SH-SY5Y (cell line): ENCODE measurements around the gene CPT1C.

ENCODE experiments used
- GATA2 ChIP-seq: IDR thresholded peaks from 2 replicates; pipeline ENCODE4 v1.6.1; 2011; ENCODE audit warnings: mild to moderate bottlenecking, low read depth, low read length
- GATA3 ChIP-seq: IDR thresholded peaks from 2 replicates; pipeline ENCODE4 v1.6.1; 2011; ENCODE audit warnings: low read depth, mild to moderate bottlenecking, low read length, moderate library complexity

- TF ChIP-seq GATA2 (no peak), GATA3 (no peak)
These were observed 749 bp upstream of the CPT1C start for GRCh38 chr19:49690079-49690655.
